SK-N-MC (cell line): ENCODE measurements around the gene PLXNB2.

Experiments
- EZH2 ChIP-seq: fragments of 200-600 bp; sonication (generic); IDR thresholded peaks from one replicate; pipeline ENCODE4 v1.6.1; 2017; ENCODE audit warnings: antibody characterized with exemption
- FOXP2 ChIP-seq: optimal IDR thresholded peaks from 2 replicates; pipeline ENCODE3; 2011; ENCODE audit warnings: mild to moderate bottlenecking, moderate library complexity; ENCODE audit not compliant: insufficient read depth; ENCODE audit errors: extremely low read length, control extremely low read depth
- POLR2AphosphoS5 ChIP-seq: IDR thresholded peaks from 2 replicates; pipeline ENCODE4 v1.6.1; 2012; ENCODE audit warnings: mild to moderate bottlenecking, low read depth, low read length, borderline replicate concordance

- no peak for TF ChIP-seq EZH2
- TF ChIP-seq POLR2AphosphoS5: no peak
- no peak for TF ChIP-seq FOXP2
Observed at GRCh38 chr22:50305393-50305922, 2.0 kb downstream of the PLXNB2 start.
